HG03439 (cell line): Measurements from ENCODE around the gene TRAK1.

Source experiments
- ATAC-seq: cut with Tn5 transposase; IDR thresholded peaks from one replicate; pipeline ENCODE4 v1.9.1; 2021; ENCODE audit warnings: mild to moderate bottlenecking, moderate library complexity; ENCODE audit not compliant: unreplicated experiment

Gene TRAK1

GRCh38 chr3:42149532-42149931, 58.4 kb downstream of the TRAK1 start:
- no peak for ATAC-seq

GRCh38 chr3:42149975-42150374, 58.8 kb downstream of the TRAK1 start:
- no peak for ATAC-seq

- no peak for ATAC-seq
Measured at GRCh38 chr3:42151596-42152168, 60.5 kb downstream of the TRAK1 start.

- ATAC-seq, result no peak
Measured at GRCh38 chr3:42152193-42152592, 61.0 kb downstream of the TRAK1 start.

- ATAC-seq, result no peak
Measured at GRCh38 chr3:42153039-42153438, 61.9 kb downstream of the TRAK1 start.

- no peak for ATAC-seq
Measured at GRCh38 chr3:42157540-42158538, 66.7 kb downstream of the TRAK1 start.

- no peak for ATAC-seq
Measured at GRCh38 chr3:42159147-42159546, 68.0 kb downstream of the TRAK1 start.

- ATAC-seq, result no peak
Measured at GRCh38 chr3:42159706-42160472, 68.7 kb downstream of the TRAK1 start.

GRCh38 chr3:42161050-42161935, 70.1 kb downstream of the TRAK1 start:
- ATAC-seq, result no peak

GRCh38 chr3:42162462-42162861, 71.3 kb downstream of the TRAK1 start:
- ATAC-seq, result no peak

- no peak for ATAC-seq
Measured at GRCh38 chr3:42163622-42164244, 72.6 kb downstream of the TRAK1 start.

- no peak for ATAC-seq
Measured at GRCh38 chr3:42164656-42165055, 73.5 kb downstream of the TRAK1 start.

GRCh38 chr3:42165211-42165610, 74.1 kb downstream of the TRAK1 start:
- ATAC-seq, result no peak

GRCh38 chr3:42166214-42166613, 75.1 kb downstream of the TRAK1 start:
- ATAC-seq, result no peak

GRCh38 chr3:42166662-42167300, 75.6 kb downstream of the TRAK1 start:
- ATAC-seq, result no peak

GRCh38 chr3:42169579-42170120, 78.5 kb downstream of the TRAK1 start:
- ATAC-seq, result no peak

GRCh38 chr3:42172047-42172654, 81.0 kb downstream of the TRAK1 start:
- ATAC-seq, result no peak

GRCh38 chr3:42173307-42173706, 82.2 kb downstream of the TRAK1 start:
- ATAC-seq, result no peak
